Measurements from ENCODE around the gene BRIP1. TPM values are rescaled to one million over a fixed set of nuclear protein-coding genes. Genes with fewer than 3 reads are reported as not detected.

The BRIP1 gene
- total RNA-seq, 1 experiment from 2014 or later = 9.4 TPM

GRCh38 chr17:61834610-61835009, 28.7 kb downstream of the BRIP1 start:
- ATAC-seq = no peak
- in situ Hi-C loops (cut with HindIII; ENCODE audit: low pct_unique_long_range_greater_than_20kb, low sequenced_read_pairs) (no loop called here), intact Hi-C loops (cut with micrococcal nuclease; ENCODE audit: unreplicated experiment) (no loop called here)
- Histone ChIP-seq H3K36me3 (ENCODE audit: control insufficient read depth, insufficient read depth, low read length) (no peaks in the 10 kb centered on the region), H3K4me1 (ENCODE audit: control insufficient read depth, insufficient read depth, low read length) (peaks cover 12% of the 10 kb centered on the region; the same call in 1 of the 2 replicates), H3K27me3 (ENCODE audit: control insufficient read depth, insufficient read depth, low read length) (no peaks in the 10 kb centered on the region), H3K27ac (ENCODE audit: low read length) (no peak overlapping the region), H3K9me3 (ENCODE audit: control insufficient read depth, insufficient read depth, low read depth, low read length) (no peaks in the 10 kb centered on the region), H3K4me3 (ENCODE audit: low read depth in 2 of 2, low read length in 2 of 2) (no peak overlapping the region)
- ChIA-PET CTCF (no interaction called here), POLR2A (no interaction called here)
- no peak for TF ChIP-seq POLR2AphosphoS5 (IDR thresholded peaks at IDR 0.05; ENCODE audit: low read depth, low read length)
- no peak for TF ChIP-seq CTCF (IDR thresholded peaks at IDR 0.05)
- no peak for TF ChIP-seq REST (IDR thresholded peaks at IDR 0.05; ENCODE audit: insufficient read depth in 1 of 2, low read depth in 2 of 2, low read length in 1 of 2)
- no peak for TF ChIP-seq SIN3A (IDR thresholded peaks at IDR 0.05; ENCODE audit: borderline replicate concordance, insufficient read depth, low read depth, low read length)
- TF ChIP-seq TCF7L2 (IDR thresholded peaks at IDR 0.05; ENCODE audit: low read depth, low read length) = no peak
- DNase-seq (ENCODE audit: low read depth, low spot score) = no peak
- no TSS peak for BruUV-seq (replicated peaks)

GRCh38 chr17:61833536-61834193, 29.7 kb downstream of the BRIP1 start:
- intact Hi-C loops (cut with micrococcal nuclease; ENCODE audit: unreplicated experiment) = no loop called here
- ChIA-PET CTCF (interaction anchor here (0.6 kb wide), 2 partner anchors 178 to 194 kb away, joined by 3 read pairs; no protein-coding TSS in a partner anchor), POLR2A (interaction anchor here (0.5 to 0.6 kb wide), 3 partner anchors 41 to 701 kb away, joined by 3 to 5 read pairs (median 4); no protein-coding TSS in a partner anchor)
- Histone ChIP-seq H3K4me3 (ENCODE audit: low read depth in 2 of 2, low read length in 2 of 2) (no peak overlapping the region), H3K4me1 (ENCODE audit: control insufficient read depth, insufficient read depth, low read length) (peaks cover 12% of the 10 kb centered on the region; the same call in 1 of the 2 replicates), H3K36me3 (ENCODE audit: control insufficient read depth, insufficient read depth, low read length) (no peaks in the 10 kb centered on the region), H3K27me3 (ENCODE audit: control insufficient read depth, insufficient read depth, low read length) (no peaks in the 10 kb centered on the region), H3K9me3 (ENCODE audit: control insufficient read depth, insufficient read depth, low read depth, low read length) (no peaks in the 10 kb centered on the region), H3K27ac (ENCODE audit: low read length) (no peak overlapping the region)
- DNase-seq (ENCODE audit: low read depth, low spot score) = peak; percentile 10
- in situ Hi-C loops (cut with HindIII; ENCODE audit: low pct_unique_long_range_greater_than_20kb, low sequenced_read_pairs) = no loop called here
- TF ChIP-seq CTCF (IDR thresholded peaks at IDR 0.05) (no peak), TCF7L2 (IDR thresholded peaks at IDR 0.05; ENCODE audit: low read depth, low read length) (no peak), REST (IDR thresholded peaks at IDR 0.05; ENCODE audit: insufficient read depth in 1 of 2, low read depth in 2 of 2, low read length in 1 of 2) (no peak), POLR2AphosphoS5 (IDR thresholded peaks at IDR 0.05; ENCODE audit: low read depth, low read length) (no peak), SIN3A (IDR thresholded peaks at IDR 0.05; ENCODE audit: borderline replicate concordance, insufficient read depth, low read depth, low read length) (no peak)
- no TSS peak for BruUV-seq (replicated peaks)
- peak; percentile 81 for ATAC-seq
